ENCODE data around the gene AAK1. TPM values are rescaled to one million over a fixed set of nuclear protein-coding genes. Genes with fewer than 3 reads are reported as not detected.

The AAK1 gene
- total RNA-seq, 3 donors from 2014 or later: 37.9 to 54.0 (median 44.9) TPM

DNA sequence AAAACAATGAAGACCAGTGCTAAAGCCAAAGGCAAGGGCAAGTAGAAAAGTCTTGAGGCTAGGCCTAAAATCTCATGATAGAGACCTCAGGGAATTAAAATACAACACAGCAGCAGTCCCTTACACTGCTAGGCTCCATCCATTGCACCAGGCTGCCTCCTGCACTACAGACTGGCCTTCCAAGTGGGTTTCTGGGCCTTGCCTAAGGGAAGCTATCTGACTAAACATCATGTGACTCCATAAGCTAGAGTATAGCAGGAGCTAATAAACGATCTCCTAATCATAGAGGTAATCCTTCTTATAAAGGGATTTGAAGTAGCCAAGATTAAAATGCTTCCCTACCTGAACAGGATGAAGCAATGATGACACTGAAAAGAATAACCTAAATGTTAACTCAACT, 128.7 kb downstream of the AAK1 start:
- peaks cover 8% of the 10 kb centered on the region for H3K36me3 ChIP-seq
- intact Hi-C loops (cut with DNase I; ENCODE audit: low total_unique reads): loop anchor here (2.0 to 10.0 kb wide), 2 partner anchors 32 to 540 kb away; no protein-coding TSS in a partner anchor

DNA sequence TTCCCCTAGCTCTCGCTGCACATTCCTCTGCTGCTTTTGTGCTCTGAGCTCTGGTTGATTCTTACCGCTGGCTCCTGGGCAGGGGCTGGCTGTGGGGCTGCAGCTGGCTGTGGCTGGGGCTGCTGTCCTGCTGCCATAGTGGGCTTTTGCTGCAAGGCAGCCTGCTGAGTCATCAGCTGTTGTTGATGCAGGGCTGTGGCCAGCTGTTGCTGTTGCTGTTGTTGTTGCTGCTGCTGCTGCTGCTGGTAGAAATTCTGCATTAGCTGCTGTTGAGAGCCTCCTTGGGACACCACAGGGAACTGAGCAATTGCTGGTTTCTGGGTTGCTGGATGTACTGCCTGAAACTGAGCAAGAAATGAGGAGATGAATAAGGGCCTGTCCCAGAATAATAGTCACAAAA, 129.1 kb downstream of the AAK1 start:
- Histone ChIP-seq H3K4me3 (no peak overlapping the region), H3K9me3 (no peaks in the 10 kb centered on the region), H3K36me3 (peaks cover 8% of the 10 kb centered on the region), H3K4me1 (no peaks in the 10 kb centered on the region), H3K27me3 (no peaks in the 10 kb centered on the region), H3K27ac (no peak overlapping the region)
- DNase-seq (ENCODE audit: low spot score in 2 of 2): no peak
- intact Hi-C loops (cut with DNase I; ENCODE audit: low total_unique reads): loop anchor here (2.0 to 10.0 kb wide), 2 partner anchors 32 to 540 kb away; no protein-coding TSS in a partner anchor
- TF ChIP-seq, protein P1, sequence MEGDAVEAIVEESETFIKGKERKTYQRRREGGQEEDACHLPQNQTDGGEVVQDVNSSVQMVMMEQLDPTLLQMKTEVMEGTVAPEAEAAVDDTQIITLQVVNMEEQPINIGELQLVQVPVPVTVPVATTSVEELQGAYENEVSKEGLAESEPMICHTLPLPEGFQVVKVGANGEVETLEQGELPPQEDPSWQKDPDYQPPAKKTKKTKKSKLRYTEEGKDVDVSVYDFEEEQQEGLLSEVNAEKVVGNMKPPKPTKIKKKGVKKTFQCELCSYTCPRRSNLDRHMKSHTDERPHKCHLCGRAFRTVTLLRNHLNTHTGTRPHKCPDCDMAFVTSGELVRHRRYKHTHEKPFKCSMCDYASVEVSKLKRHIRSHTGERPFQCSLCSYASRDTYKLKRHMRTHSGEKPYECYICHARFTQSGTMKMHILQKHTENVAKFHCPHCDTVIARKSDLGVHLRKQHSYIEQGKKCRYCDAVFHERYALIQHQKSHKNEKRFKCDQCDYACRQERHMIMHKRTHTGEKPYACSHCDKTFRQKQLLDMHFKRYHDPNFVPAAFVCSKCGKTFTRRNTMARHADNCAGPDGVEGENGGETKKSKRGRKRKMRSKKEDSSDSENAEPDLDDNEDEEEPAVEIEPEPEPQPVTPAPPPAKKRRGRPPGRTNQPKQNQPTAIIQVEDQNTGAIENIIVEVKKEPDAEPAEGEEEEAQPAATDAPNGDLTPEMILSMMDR (IDR thresholded peaks at IDR 0.05): no peak
- no peak for TF ChIP-seq POLR2AphosphoS5 (IDR thresholded peaks at IDR 0.05)
- TF ChIP-seq POLR2A (IDR thresholded peaks at IDR 0.05): no peak

More for the DNA sequence above, 128.7 kb downstream of the AAK1 start:
- no peaks in the 10 kb centered on the region for H3K27me3 ChIP-seq
- TF ChIP-seq, protein P1 (IDR thresholded peaks at IDR 0.05): no peak
- TF ChIP-seq POLR2AphosphoS5 (IDR thresholded peaks at IDR 0.05) (no peak), POLR2A (IDR thresholded peaks at IDR 0.05) (no peak)
- H3K27ac ChIP-seq: no peak overlapping the region
- no peak overlapping the region for H3K4me3 ChIP-seq
- DNase-seq (ENCODE audit: low spot score in 2 of 2): no peak
- H3K9me3 ChIP-seq: no peaks in the 10 kb centered on the region
- no peaks in the 10 kb centered on the region for H3K4me1 ChIP-seq

DNA sequence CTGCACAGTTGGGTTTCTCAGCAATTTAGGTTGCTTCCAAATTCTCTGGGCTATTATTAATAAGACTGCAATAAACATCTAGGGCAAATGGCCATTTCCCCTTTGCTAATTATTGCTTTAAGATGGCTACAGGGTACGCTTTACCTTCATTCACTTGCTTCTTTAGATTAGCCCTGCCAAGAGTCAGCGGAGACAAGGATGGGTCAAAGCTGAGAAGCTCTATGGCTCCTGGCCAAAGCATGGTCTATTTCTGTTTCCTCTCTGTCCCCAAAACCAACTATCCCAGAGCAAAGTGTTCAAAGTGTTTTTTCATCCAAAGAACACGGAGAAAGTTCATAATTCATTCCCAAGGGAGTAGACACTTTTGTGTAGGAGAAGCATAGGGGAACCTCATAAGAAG, 131.1 kb downstream of the AAK1 start:
- TF ChIP-seq POLR2AphosphoS5 (IDR thresholded peaks at IDR 0.05): no peak
- TF ChIP-seq POLR2A (IDR thresholded peaks at IDR 0.05): no peak
- TF ChIP-seq, protein P1 (IDR thresholded peaks at IDR 0.05): no peak
- no peak for DNase-seq (ENCODE audit: low spot score in 2 of 2)
- H3K36me3 ChIP-seq: no peaks in the 10 kb centered on the region

DNA sequence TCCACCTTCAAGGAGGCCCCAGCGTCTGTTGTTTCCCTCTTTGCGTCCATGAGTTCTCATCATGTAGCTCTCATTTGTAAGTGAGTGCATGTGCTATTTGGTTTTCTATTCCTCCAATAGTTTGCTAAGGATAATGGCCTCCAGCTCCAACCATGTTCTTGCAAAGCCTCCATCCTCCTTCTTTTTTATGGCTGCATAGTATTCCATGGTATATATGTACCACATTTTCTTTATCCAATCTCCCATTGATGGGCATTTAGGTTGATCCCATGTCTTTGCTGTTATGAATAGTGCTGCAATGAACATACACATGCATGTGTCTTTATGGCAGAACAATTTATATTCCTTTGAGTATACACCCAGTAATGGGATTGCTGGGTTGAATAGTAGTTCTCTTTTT, 133.3 kb downstream of the AAK1 start:
- no peak overlapping the region for H3K27ac ChIP-seq
- TF ChIP-seq POLR2AphosphoS5 (IDR thresholded peaks at IDR 0.05) (no peak), POLR2A (IDR thresholded peaks at IDR 0.05) (no peak)
- TF ChIP-seq, protein P1 (IDR thresholded peaks at IDR 0.05): no peak

More for the DNA sequence above, 131.1 kb downstream of the AAK1 start:
- intact Hi-C loops (cut with DNase I; ENCODE audit: low total_unique reads): loop anchor here (10.0 kb wide), 1 partner anchor 542 kb away; no protein-coding TSS in a partner anchor
- Histone ChIP-seq H3K4me3 (no peak overlapping the region), H3K27ac (no peak overlapping the region), H3K9me3 (no peaks in the 10 kb centered on the region), H3K27me3 (no peaks in the 10 kb centered on the region), H3K4me1 (no peaks in the 10 kb centered on the region)

DNA sequence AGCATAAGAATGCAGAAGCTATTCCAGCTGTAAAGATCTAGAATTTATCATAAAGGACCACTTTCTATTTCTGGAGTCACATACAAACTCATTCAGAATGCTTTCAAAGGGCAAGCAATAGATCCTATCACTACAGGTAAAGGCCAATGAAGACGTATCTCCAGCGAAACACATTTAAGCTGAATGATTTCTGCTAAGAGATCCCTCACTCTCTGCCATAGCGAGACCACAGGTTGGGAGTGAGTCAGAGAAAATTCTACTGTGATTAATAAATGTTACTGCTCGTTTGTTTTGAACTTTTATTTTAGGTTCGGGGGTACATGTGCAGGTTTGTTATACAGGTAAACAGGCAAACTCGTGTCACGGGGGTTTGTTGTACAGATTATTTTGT, 133.8 kb downstream of the AAK1 start:
- Histone ChIP-seq H3K4me3 (no peak overlapping the region), H3K9me3 (no peaks in the 10 kb centered on the region), H3K36me3 (no peaks in the 10 kb centered on the region), H3K4me1 (no peaks in the 10 kb centered on the region), H3K27me3 (no peaks in the 10 kb centered on the region), H3K27ac (no peak overlapping the region)
- intact Hi-C loops (cut with DNase I; ENCODE audit: low total_unique reads): loop anchor here (10.0 kb wide), 1 partner anchor 545 kb away; no protein-coding TSS in a partner anchor
- no peak for DNase-seq (ENCODE audit: low spot score in 2 of 2)
- TF ChIP-seq POLR2A (IDR thresholded peaks at IDR 0.05): no peak
- TF ChIP-seq, protein P1 (IDR thresholded peaks at IDR 0.05): no peak

More for the DNA sequence above, 133.3 kb downstream of the AAK1 start:
- Histone ChIP-seq H3K36me3 (no peaks in the 10 kb centered on the region), H3K9me3 (no peaks in the 10 kb centered on the region), H3K4me3 (no peak overlapping the region), H3K4me1 (no peaks in the 10 kb centered on the region), H3K27me3 (no peaks in the 10 kb centered on the region)
- intact Hi-C loops (cut with DNase I; ENCODE audit: low total_unique reads): loop anchor here (10.0 kb wide), 1 partner anchor 545 kb away; no protein-coding TSS in a partner anchor
- DNase-seq (ENCODE audit: low spot score in 2 of 2): no peak

Data from breast epithelium (tissue), 4 donors.